HEK293 (cell line): ENCODE data around the gene LAMC2.

ENCODE experiments used
- CTCF ChIA-PET: fragments of 350-600 bp; formaldehyde crosslinking; extraction: SDS; loops from one replicate; lab custom pipeline; 2021; ENCODE audit warnings: antibody characterized with exemption; lab: Yijun Ruan, JAX
- POLR2A ChIA-PET: fragments of 300-600 bp; formaldehyde crosslinking; extraction: SDS; loops from one replicate; lab custom pipeline; 2020; ENCODE audit warnings: antibody characterized with exemption, inconsistent platforms; lab: Yijun Ruan, JAX
- H3K27ac ChIP-seq: fragments of 200-500 bp; sonication (Bioruptor generic); 2 replicates; pipeline ENCODE4 v1.5.1; 2014; ENCODE audit warnings: low read depth, low read length, control low read depth, inconsistent platforms; ENCODE audit errors: extremely low read depth
- H3K36me3 ChIP-seq, 2 experiments: fragments of 200-500 bp in 1 of 2; sonication (Bioruptor generic) in 1 of 2; 1 replicate in 1 of 2; 2 replicates in 1 of 2; pipeline ENCODE4 v1.5.1; 2014 to 2017; ENCODE audit warnings: inconsistent platforms in 2 of 2, low read length in 2 of 2; ENCODE audit not compliant: control insufficient read depth in 2 of 2, insufficient read depth in 1 of 2
- H3K4me1 ChIP-seq: fragments of 200-500 bp; sonication (Bioruptor generic); 2 replicates; pipeline ENCODE4 v1.5.1; 2014; ENCODE audit warnings: mild to moderate bottlenecking, low read length, inconsistent platforms; ENCODE audit not compliant: control insufficient read depth, insufficient read depth
- H3K4me3 ChIP-seq: 2 replicates; pipeline ENCODE4 v1.5.1; 2011; ENCODE audit warnings: low read depth, mild to moderate bottlenecking, control low read depth, low read length, moderate library complexity
- H3K9me3 ChIP-seq: fragments of 200-500 bp; sonication (Bioruptor generic); 2 replicates; pipeline ENCODE4 v1.5.1; 2014; ENCODE audit warnings: low read depth, low read length, inconsistent platforms; ENCODE audit not compliant: control insufficient read depth, insufficient read depth
- GLIS1 ChIP-seq: fragments of 450-650 bp; formaldehyde crosslinking; IDR thresholded peaks from 2 replicates; pipeline ENCODE4 v1.5.1; 2016; ENCODE audit warnings: missing biosample characterization, missing genetic modification characterization
- PRDM1 ChIP-seq: fragments of 450-650 bp; formaldehyde crosslinking; IDR thresholded peaks from 2 replicates; pipeline ENCODE4; 2016; ENCODE audit warnings: missing biosample characterization, missing genetic modification characterization
- SCRT1 ChIP-seq: fragments of 450-650 bp; formaldehyde crosslinking; IDR thresholded peaks from 2 replicates; pipeline ENCODE4 v1.5.1; 2016; ENCODE audit warnings: missing biosample characterization, missing genetic modification characterization, borderline replicate concordance
- SCRT2 ChIP-seq: fragments of 450-650 bp; formaldehyde crosslinking; IDR thresholded peaks from 2 replicates; pipeline ENCODE4 v1.5.1; 2016; ENCODE audit warnings: missing biosample characterization, missing genetic modification characterization
- SP2 ChIP-seq: fragments of 450-650 bp; formaldehyde crosslinking; IDR thresholded peaks from 2 replicates; pipeline ENCODE4 v1.5.1; 2016; ENCODE audit warnings: missing biosample characterization, missing genetic modification characterization
- WT1 ChIP-seq: fragments of 450-650 bp; formaldehyde crosslinking; IDR thresholded peaks from 2 replicates; pipeline ENCODE4 v1.5.1; 2016; ENCODE audit warnings: missing biosample characterization, missing genetic modification characterization
- ZBTB48 ChIP-seq: fragments of 450-650 bp; formaldehyde crosslinking; IDR thresholded peaks from 2 replicates; pipeline ENCODE4 v1.5.1; 2016; ENCODE audit warnings: missing biosample characterization, missing genetic modification characterization
- ZFHX2 ChIP-seq: fragments of 450-650 bp; formaldehyde crosslinking; conservative IDR thresholded peaks from 2 replicates; pipeline ENCODE4 v1.5.1; 2016; ENCODE audit warnings: missing biosample characterization, missing genetic modification characterization
- ZNF112 ChIP-seq: fragments of 450-650 bp; formaldehyde crosslinking; IDR thresholded peaks from 2 replicates; pipeline ENCODE4 v1.5.0; 2017; ENCODE audit warnings: missing biosample characterization, missing genetic modification characterization
- ZNF155 ChIP-seq: fragments of 450-650 bp; formaldehyde crosslinking; IDR thresholded peaks from 2 replicates; pipeline ENCODE4 v1.5.1; 2016; ENCODE audit warnings: missing biosample characterization, missing genetic modification characterization
- ZNF157 ChIP-seq: fragments of 450-650 bp; formaldehyde crosslinking; IDR thresholded peaks from 2 replicates; pipeline ENCODE4 v1.5.1; 2016; ENCODE audit warnings: missing biosample characterization, missing genetic modification characterization
- ZNF184 ChIP-seq: fragments of 450-650 bp; IDR thresholded peaks from 2 replicates; pipeline ENCODE4 v1.5.1; 2018; ENCODE audit warnings: missing biosample characterization, mild to moderate bottlenecking, missing genetic modification characterization
- ZNF266 ChIP-seq: fragments of 450-650 bp; formaldehyde crosslinking; IDR thresholded peaks from 2 replicates; pipeline ENCODE4 v1.5.1; 2016; ENCODE audit warnings: missing biosample characterization, missing genetic modification characterization, low read depth
- ZNF341 ChIP-seq: fragments of 450-650 bp; formaldehyde crosslinking; IDR thresholded peaks from 2 replicates; pipeline ENCODE4; 2016; ENCODE audit warnings: low read depth, missing biosample characterization, missing genetic modification characterization
- ZNF514 ChIP-seq: fragments of 450-650 bp; formaldehyde crosslinking; IDR thresholded peaks from 2 replicates; pipeline ENCODE4 v1.5.1; 2016; ENCODE audit warnings: missing biosample characterization, missing genetic modification characterization
- ZNF544 ChIP-seq: fragments of 450-650 bp; formaldehyde crosslinking; IDR thresholded peaks from 2 replicates; pipeline ENCODE4 v1.5.0; 2017; ENCODE audit warnings: missing biosample characterization, missing genetic modification characterization
- ZNF660 ChIP-seq: fragments of 450-650 bp; IDR thresholded peaks from 2 replicates; pipeline ENCODE4 v1.5.1; 2018; ENCODE audit warnings: missing biosample characterization, mild to moderate bottlenecking, missing genetic modification characterization
- ZNF777 ChIP-seq: fragments of 450-650 bp; formaldehyde crosslinking; IDR thresholded peaks from 2 replicates; pipeline ENCODE4 v1.5.1; 2017; ENCODE audit warnings: missing biosample characterization, missing genetic modification characterization, borderline replicate concordance
- ZSCAN5A ChIP-seq: fragments of 450-650 bp; formaldehyde crosslinking; IDR thresholded peaks from 2 replicates; pipeline ENCODE4 v1.5.1; 2016; ENCODE audit warnings: missing biosample characterization, missing genetic modification characterization
- TF ChIP-seq, protein P1 (sequence below): fragments of 450-650 bp; formaldehyde crosslinking; IDR thresholded peaks from 2 replicates; pipeline ENCODE4 v1.5.1; 2016; ENCODE audit warnings: missing biosample characterization, missing genetic modification characterization, borderline replicate concordance
- TF ChIP-seq, protein P2 (sequence below): fragments of 450-650 bp; formaldehyde crosslinking; IDR thresholded peaks from 2 replicates; pipeline ENCODE4 v1.5.1; 2017; ENCODE audit warnings: missing biosample characterization, missing genetic modification characterization
- TF ChIP-seq, protein P3 (sequence below): fragments of 450-650 bp; formaldehyde crosslinking; IDR thresholded peaks from 2 replicates; pipeline ENCODE4 v1.5.1; 2016; ENCODE audit warnings: missing biosample characterization, missing genetic modification characterization
- TF ChIP-seq, protein P4 (sequence below): fragments of 450-650 bp; formaldehyde crosslinking; IDR thresholded peaks from 2 replicates; pipeline ENCODE4 v1.5.1; 2016; ENCODE audit warnings: missing biosample characterization, missing genetic modification characterization
- TF ChIP-seq, protein P5 (sequence below): fragments of 450-650 bp; formaldehyde crosslinking; IDR thresholded peaks from 2 replicates; pipeline ENCODE4 v1.5.1; 2016; ENCODE audit warnings: missing biosample characterization, missing genetic modification characterization

LAMC2 gene

DNA sequence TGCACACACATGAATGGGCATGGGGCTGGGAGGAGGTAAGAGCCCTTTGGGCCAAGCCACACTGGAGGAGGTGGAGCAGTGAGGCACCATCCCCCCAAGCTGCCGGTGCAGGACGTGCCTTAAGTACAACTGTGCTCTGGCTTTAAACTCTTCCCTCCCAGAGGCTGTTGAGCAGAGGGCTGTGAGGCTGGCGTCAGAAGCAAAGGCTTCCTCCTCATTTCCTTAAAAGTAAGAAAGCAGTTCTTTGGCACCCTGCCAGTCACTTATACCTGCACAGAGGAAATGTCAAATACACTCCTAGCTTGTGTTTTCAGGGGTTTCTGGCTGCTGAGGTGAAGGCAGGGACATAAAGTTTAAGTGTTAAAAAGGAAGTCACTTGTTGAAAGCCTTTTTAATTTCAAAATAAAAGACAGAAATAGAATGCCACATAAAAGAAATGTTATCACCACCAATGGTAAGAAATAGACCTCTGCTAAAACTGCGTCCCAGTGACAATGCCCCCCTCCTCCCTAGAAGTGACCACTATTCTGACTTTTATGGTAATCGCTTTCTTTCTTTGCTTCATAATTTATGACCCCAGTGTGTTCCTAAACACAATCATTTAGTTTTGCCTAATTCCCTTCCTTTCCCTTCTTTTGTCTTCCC, 33.0 kb downstream of the LAMC2 start:
- no peaks in the 10 kb centered on the region for H3K9me3 ChIP-seq
- ChIA-PET CTCF (interaction anchor here (0.7 to 12.6 kb wide), 6 partner anchors 9 to 259 kb away, joined by 3 to 135 read pairs (median 4); no protein-coding TSS in a partner anchor), POLR2A (no interaction called here)
- no peaks in the 10 kb centered on the region for H3K36me3 ChIP-seq
- H3K4me1 ChIP-seq = peaks cover 15% of the 10 kb centered on the region
- H3K4me3 ChIP-seq = no peak overlapping the region
- H3K27ac ChIP-seq = peak overlapping the region; percentile 20; the same call in 1 of the 2 replicates
- TF ChIP-seq ZNF777 = no peak
- TF ChIP-seq, protein P1, sequence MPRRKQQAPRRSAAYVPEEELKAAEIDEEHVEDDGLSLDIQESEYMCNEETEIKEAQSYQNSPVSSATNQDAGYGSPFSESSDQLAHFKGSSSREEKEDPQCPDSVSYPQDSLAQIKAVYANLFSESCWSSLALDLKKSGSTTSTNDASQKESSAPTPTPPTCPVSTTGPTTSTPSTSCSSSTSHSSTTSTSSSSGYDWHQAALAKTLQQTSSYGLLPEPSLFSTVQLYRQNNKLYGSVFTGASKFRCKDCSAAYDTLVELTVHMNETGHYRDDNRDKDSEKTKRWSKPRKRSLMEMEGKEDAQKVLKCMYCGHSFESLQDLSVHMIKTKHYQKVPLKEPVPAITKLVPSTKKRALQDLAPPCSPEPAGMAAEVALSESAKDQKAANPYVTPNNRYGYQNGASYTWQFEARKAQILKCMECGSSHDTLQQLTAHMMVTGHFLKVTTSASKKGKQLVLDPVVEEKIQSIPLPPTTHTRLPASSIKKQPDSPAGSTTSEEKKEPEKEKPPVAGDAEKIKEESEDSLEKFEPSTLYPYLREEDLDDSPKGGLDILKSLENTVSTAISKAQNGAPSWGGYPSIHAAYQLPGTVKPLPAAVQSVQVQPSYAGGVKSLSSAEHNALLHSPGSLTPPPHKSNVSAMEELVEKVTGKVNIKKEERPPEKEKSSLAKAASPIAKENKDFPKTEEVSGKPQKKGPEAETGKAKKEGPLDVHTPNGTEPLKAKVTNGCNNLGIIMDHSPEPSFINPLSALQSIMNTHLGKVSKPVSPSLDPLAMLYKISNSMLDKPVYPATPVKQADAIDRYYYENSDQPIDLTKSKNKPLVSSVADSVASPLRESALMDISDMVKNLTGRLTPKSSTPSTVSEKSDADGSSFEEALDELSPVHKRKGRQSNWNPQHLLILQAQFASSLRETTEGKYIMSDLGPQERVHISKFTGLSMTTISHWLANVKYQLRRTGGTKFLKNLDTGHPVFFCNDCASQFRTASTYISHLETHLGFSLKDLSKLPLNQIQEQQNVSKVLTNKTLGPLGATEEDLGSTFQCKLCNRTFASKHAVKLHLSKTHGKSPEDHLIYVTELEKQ (tag by site-specific recombination) = no peak
- TF ChIP-seq, protein P2, sequence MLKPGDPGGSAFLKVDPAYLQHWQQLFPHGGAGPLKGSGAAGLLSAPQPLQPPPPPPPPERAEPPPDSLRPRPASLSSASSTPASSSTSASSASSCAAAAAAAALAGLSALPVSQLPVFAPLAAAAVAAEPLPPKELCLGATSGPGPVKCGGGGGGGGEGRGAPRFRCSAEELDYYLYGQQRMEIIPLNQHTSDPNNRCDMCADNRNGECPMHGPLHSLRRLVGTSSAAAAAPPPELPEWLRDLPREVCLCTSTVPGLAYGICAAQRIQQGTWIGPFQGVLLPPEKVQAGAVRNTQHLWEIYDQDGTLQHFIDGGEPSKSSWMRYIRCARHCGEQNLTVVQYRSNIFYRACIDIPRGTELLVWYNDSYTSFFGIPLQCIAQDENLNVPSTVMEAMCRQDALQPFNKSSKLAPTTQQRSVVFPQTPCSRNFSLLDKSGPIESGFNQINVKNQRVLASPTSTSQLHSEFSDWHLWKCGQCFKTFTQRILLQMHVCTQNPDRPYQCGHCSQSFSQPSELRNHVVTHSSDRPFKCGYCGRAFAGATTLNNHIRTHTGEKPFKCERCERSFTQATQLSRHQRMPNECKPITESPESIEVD (tag by site-specific recombination) = peak; percentile 69
- no peak for TF ChIP-seq GLIS1 (tag by site-specific recombination)
- TF ChIP-seq, protein P3, sequence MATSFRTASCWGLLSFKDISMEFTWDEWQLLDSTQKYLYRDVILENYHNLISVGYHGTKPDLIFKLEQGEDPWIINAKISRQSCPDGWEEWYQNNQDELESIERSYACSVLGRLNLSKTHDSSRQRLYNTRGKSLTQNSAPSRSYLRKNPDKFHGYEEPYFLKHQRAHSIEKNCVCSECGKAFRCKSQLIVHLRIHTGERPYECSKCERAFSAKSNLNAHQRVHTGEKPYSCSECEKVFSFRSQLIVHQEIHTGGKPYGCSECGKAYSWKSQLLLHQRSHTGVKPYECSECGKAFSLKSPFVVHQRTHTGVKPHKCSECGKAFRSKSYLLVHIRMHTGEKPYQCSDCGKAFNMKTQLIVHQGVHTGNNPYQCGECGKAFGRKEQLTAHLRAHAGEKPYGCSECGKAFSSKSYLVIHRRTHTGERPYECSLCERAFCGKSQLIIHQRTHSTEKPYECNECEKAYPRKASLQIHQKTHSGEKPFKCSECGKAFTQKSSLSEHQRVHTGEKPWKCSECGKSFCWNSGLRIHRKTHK = no peak
- peak; percentile 60; the same call in 1 of the 2 replicates for TF ChIP-seq ZNF660
- no peak for TF ChIP-seq SCRT1 (tag by site-specific recombination)
- TF ChIP-seq ZNF184 (tag by site-specific recombination) = peak; percentile 67; the same call in 1 of the 2 replicates
- TF ChIP-seq ZNF544 (tag by site-specific recombination) = peak; percentile 74
- 0 out of 2 replicates have a peak, but pooled peaks have one; percentile 39 for TF ChIP-seq ZNF341
- peak; percentile 85 for TF ChIP-seq SCRT2
- TF ChIP-seq ZNF157 (tag by site-specific recombination) = no peak
- no peak for TF ChIP-seq ZNF514
- peak; percentile 34 for TF ChIP-seq PRDM1 (tag by site-specific recombination)
- TF ChIP-seq ZNF266 = no peak
- TF ChIP-seq WT1 (tag by site-specific recombination) = 0 out of 2 replicates have a peak, but pooled peaks have one; percentile 44
- TF ChIP-seq ZFHX2 (tag by site-specific recombination) = no peak
- TF ChIP-seq, protein P4, sequence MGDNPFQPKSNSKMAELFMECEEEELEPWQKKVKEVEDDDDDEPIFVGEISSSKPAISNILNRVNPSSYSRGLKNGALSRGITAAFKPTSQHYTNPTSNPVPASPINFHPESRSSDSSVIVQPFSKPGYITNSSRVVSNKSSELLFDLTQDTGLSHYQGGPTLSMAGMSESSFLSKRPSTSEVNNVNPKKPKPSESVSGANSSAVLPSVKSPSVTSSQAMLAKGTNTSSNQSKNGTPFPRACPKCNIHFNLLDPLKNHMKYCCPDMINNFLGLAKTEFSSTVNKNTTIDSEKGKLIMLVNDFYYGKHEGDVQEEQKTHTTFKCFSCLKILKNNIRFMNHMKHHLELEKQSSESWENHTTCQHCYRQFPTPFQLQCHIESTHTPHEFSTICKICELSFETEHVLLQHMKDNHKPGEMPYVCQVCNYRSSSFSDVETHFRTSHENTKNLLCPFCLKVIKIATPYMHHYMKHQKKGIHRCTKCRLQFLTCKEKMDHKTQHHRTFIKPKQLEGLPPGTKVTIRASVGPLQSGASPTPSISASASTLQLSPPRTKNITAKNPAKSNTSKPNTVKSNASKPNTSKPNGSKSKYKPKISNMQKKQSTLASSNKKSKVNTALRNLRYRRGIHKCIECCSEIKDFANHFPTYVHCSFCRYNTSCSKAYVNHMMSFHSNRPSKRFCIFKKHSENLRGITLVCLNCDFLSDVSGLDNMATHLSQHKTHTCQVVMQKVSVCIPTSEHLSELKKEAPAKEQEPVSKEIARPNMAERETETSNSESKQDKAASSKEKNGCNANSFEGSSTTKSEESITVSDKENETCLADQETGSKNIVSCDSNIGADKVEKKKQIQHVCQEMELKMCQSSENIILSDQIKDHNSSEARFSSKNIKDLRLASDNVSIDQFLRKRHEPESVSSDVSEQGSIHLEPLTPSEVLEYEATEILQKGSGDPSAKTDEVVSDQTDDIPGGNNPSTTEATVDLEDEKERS (tag by site-specific recombination) = no peak
- no peak for TF ChIP-seq ZNF155 (tag by site-specific recombination)
- no peak for TF ChIP-seq ZSCAN5A
- no peak for TF ChIP-seq ZBTB48 (tag by site-specific recombination)
- TF ChIP-seq, protein P5, sequence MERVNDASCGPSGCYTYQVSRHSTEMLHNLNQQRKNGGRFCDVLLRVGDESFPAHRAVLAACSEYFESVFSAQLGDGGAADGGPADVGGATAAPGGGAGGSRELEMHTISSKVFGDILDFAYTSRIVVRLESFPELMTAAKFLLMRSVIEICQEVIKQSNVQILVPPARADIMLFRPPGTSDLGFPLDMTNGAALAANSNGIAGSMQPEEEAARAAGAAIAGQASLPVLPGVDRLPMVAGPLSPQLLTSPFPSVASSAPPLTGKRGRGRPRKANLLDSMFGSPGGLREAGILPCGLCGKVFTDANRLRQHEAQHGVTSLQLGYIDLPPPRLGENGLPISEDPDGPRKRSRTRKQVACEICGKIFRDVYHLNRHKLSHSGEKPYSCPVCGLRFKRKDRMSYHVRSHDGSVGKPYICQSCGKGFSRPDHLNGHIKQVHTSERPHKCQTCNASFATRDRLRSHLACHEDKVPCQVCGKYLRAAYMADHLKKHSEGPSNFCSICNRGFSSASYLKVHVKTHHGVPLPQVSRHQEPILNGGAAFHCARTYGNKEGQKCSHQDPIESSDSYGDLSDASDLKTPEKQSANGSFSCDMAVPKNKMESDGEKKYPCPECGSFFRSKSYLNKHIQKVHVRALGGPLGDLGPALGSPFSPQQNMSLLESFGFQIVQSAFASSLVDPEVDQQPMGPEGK (tag by site-specific recombination) = 0 out of 2 replicates have a peak, but pooled peaks have one; percentile 23
- TF ChIP-seq SP2 (tag by site-specific recombination) = no peak
- TF ChIP-seq ZNF112 (tag by site-specific recombination) = peak; percentile 64; the same call in 1 of the 2 replicates
